ENCODE measurements around the gene ARMC6.

DNA sequence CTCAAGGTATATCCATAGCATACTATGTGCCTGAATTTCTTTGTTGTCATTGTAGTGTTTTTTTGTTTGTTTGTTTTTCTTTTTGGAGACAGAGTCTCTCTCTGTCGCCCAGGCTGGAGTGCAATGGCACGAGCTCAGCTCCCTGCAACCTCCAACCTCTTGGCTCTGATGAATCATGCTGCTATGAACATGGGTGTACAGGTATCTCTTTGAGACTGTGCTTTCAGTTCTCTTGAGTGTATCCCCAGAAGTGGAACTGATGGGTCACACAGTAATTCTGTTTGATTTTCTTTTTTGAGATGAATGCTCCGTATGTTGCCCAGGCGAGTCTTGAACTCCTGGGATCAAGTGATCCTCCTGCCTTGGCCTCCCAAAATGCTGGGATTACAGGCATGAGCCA is 16.7 kb downstream of the ARMC6 start:
- TF ChIP-seq, protein P1, sequence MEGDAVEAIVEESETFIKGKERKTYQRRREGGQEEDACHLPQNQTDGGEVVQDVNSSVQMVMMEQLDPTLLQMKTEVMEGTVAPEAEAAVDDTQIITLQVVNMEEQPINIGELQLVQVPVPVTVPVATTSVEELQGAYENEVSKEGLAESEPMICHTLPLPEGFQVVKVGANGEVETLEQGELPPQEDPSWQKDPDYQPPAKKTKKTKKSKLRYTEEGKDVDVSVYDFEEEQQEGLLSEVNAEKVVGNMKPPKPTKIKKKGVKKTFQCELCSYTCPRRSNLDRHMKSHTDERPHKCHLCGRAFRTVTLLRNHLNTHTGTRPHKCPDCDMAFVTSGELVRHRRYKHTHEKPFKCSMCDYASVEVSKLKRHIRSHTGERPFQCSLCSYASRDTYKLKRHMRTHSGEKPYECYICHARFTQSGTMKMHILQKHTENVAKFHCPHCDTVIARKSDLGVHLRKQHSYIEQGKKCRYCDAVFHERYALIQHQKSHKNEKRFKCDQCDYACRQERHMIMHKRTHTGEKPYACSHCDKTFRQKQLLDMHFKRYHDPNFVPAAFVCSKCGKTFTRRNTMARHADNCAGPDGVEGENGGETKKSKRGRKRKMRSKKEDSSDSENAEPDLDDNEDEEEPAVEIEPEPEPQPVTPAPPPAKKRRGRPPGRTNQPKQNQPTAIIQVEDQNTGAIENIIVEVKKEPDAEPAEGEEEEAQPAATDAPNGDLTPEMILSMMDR (IDR thresholded peaks at IDR 0.05; ENCODE audit: low read depth, low read length, poor library complexity, severe bottlenecking), result no peak
- TF ChIP-seq EZH2phosphoT487 (IDR thresholded peaks at IDR 0.05; ENCODE audit: borderline replicate concordance, low read length), result no peak

Data from DOHH2 (cell line).